MM.1S (cell line): Measurements from ENCODE around the gene PTH2R.

Experiments
- CTCF ChIP-seq: fragments of 300-600 bp; sonication (generic); IDR thresholded peaks from 2 replicates; pipeline ENCODE4 v1.5.1; 2016; ENCODE audit warnings: antibody characterized with exemption, low read length, mixed read lengths
- EZH2 ChIP-seq: fragments of 300-600 bp; sonication (generic); optimal IDR thresholded peaks from 2 replicates; pipeline ENCODE3; 2017; ENCODE audit warnings: low read depth, mild to moderate bottlenecking, antibody characterized with exemption, low read length, mixed read lengths

- TF ChIP-seq CTCF (no peak), EZH2 (no peak)
Measured at GRCh38 chr2:208515099-208515498, 108.5 kb downstream of the PTH2R start.
